K562 (cell line): ENCODE results near the gene TXNIP. TPM values are rescaled to one million over a fixed set of nuclear protein-coding genes. Genes with fewer than 3 reads are reported as not detected.

ENCODE experiments used
- BMI1 ChIP-seq: fragments of 150-350 bp; IDR thresholded peaks from 2 replicates; pipeline ENCODE4 v1.6.1; 2014; ENCODE audit warnings: low read length
- BRD9 ChIP-seq: fragments of 450-650 bp; IDR thresholded peaks from 2 replicates; pipeline ENCODE4 v1.6.1; 2018; ENCODE audit warnings: low read depth; ENCODE audit not compliant: partially characterized antibody
- CTBP1 ChIP-seq: fragments of 450-650 bp; IDR thresholded peaks from 2 replicates; pipeline ENCODE4 v1.6.1; 2016; ENCODE audit warnings: borderline replicate concordance
- FOXJ2 ChIP-seq: fragments of 200-800 bp; sonication (Bioruptor generic); IDR thresholded peaks from 2 replicates; pipeline ENCODE4 v1.6.1; 2016; ENCODE audit warnings: missing genetic modification characterization, missing compliant biosample characterization
- GABPB2 ChIP-seq: fragments of 250-450 bp; sonication (Bioruptor Pico); conservative IDR thresholded peaks from 2 replicates; pipeline ENCODE4 v1.5.1; 2021; ENCODE audit warnings: mild to moderate bottlenecking
- HDAC2 ChIP-seq: fragments of 450-650 bp; IDR thresholded peaks from 2 replicates; pipeline ENCODE4 v1.6.1; 2016; ENCODE audit warnings: mild to moderate bottlenecking
- HNRNPLL ChIP-seq: fragments of 200-400 bp; formaldehyde crosslinking; IDR thresholded peaks from 2 replicates; pipeline ENCODE4 v1.6.1; 2017; ENCODE audit warnings: low read length, low read depth, mild to moderate bottlenecking; ENCODE audit not compliant: poor library complexity, severe bottlenecking
- MAFF ChIP-seq: IDR thresholded peaks from 2 replicates; pipeline ENCODE4 v1.6.1; 2012; ENCODE audit warnings: low read length, improper control_type of control experiment
- NFATC3 ChIP-seq: fragments of 450-650 bp; IDR thresholded peaks from 2 replicates; pipeline ENCODE4 v1.6.1; 2017; ENCODE audit warnings: mild to moderate bottlenecking
- PTRF ChIP-seq: fragments of 450-650 bp; IDR thresholded peaks from 2 replicates; pipeline ENCODE4 v1.6.1; 2016; ENCODE audit warnings: mild to moderate bottlenecking, missing genetic modification characterization, missing compliant biosample characterization
- SAP30 ChIP-seq: fragments of 200-600 bp; sonication (generic); IDR thresholded peaks from 2 replicates; pipeline ENCODE4 v1.6.1; 2012; ENCODE audit warnings: borderline replicate concordance, low read depth, mild to moderate bottlenecking, moderate library complexity, low read length, control low read depth, inconsistent platforms; ENCODE audit not compliant: insufficient read depth, poor library complexity, severe bottlenecking
- SMARCA5 ChIP-seq: fragments of 450-650 bp; IDR thresholded peaks from 2 replicates; pipeline ENCODE4 v1.6.1; 2016
- STAT5A ChIP-seq: IDR thresholded peaks from 2 replicates; pipeline ENCODE4 v1.6.1; 2012; ENCODE audit warnings: low read length, inconsistent platforms, borderline replicate concordance
- STAT5B ChIP-seq: fragments of 250-450 bp; sonication (Bioruptor Pico); IDR thresholded peaks from 2 replicates; pipeline ENCODE4 v1.8.0; 2021; ENCODE audit warnings: mild to moderate bottlenecking, inconsistent platforms
- ZFPM2 ChIP-seq: fragments of 250-450 bp; sonication (Bioruptor Pico); IDR thresholded peaks from 2 replicates; pipeline ENCODE4 v1.5.1; 2022; ENCODE audit warnings: mild to moderate bottlenecking
- ZFX ChIP-seq: sonication (generic); formaldehyde crosslinking; IDR thresholded peaks from 2 replicates; pipeline ENCODE4 v1.8.0; 2022; ENCODE audit warnings: mild to moderate bottlenecking, missing genetic modification reagents, moderate library complexity
- ZNF140 ChIP-seq: fragments of 250-450 bp; sonication (Bioruptor Pico); IDR thresholded peaks from 2 replicates; pipeline ENCODE4 v1.8.0; 2021; ENCODE audit warnings: moderate library complexity, mild to moderate bottlenecking, inconsistent platforms
- ZNF217 ChIP-seq: sonication (generic); formaldehyde crosslinking; IDR thresholded peaks from 2 replicates; pipeline ENCODE4 v1.8.0; 2022; ENCODE audit warnings: mild to moderate bottlenecking, missing genetic modification reagents
- ZNF668 ChIP-seq: fragments of 250-450 bp; sonication (Bioruptor Pico); IDR thresholded peaks from 2 replicates; pipeline ENCODE4 v1.8.0; 2022; ENCODE audit warnings: mild to moderate bottlenecking, inconsistent platforms
- ZNF764 ChIP-seq: fragments of 250-450 bp; sonication (Bioruptor Pico); IDR thresholded peaks from 2 replicates; pipeline ENCODE4 v1.4.0; 2020; ENCODE audit warnings: low read depth, mild to moderate bottlenecking, moderate library complexity
- polyA plus RNA-seq, 8 experiments: library from polyadenylated mRNA; depleted of rRNA in 4 of 8; stranded (reverse) in 5 of 8; unstranded in 3 of 8; fragments of >200 nt; fragmentation: Nextera tagmentation in 2 of 8; fragmentation: Illumina TruSeq in 1 of 8; extraction: Ambion mirVana in 2 of 8; extraction: Trizol in 1 of 8; gene quantifications; 2 replicates each; pipeline versions ENCODE4 v1.2.1 to v1.2.3, GENCODE V29; 2011 to 2014; ENCODE audit warnings: inconsistent platforms in 1 of 8, missing spikeins in 1 of 8
- total RNA-seq, 7 experiments: library from RNA; depleted of rRNA in 6 of 7; stranded (reverse); fragments of >200 nt in 6 of 7; fragmentation: Illumina TruSeq in 2 of 7; extraction: Trizol in 2 of 7; gene quantifications; 2 replicates each; pipeline versions ENCODE4 v1.2.1 to v1.2.3, GENCODE V29; 2011 to 2021; ENCODE audit warnings: low replicate concordance in 1 of 7
- TF ChIP-seq, protein P1 (sequence below), 2 experiments: fragments of 450-650 bp; conservative IDR thresholded peaks; 2 replicates each; pipeline ENCODE4 v1.6.1; 2017; ENCODE audit warnings: mild to moderate bottlenecking in 2 of 2, moderate library complexity in 2 of 2
- TF ChIP-seq, protein P2 (sequence below): sonication (generic); formaldehyde crosslinking; IDR thresholded peaks from 2 replicates; pipeline ENCODE4 v1.8.1; 2022; ENCODE audit warnings: missing genetic modification reagents
- TF ChIP-seq, protein P3 (sequence below): fragments of 200-800 bp; sonication (Bioruptor generic); IDR thresholded peaks from 2 replicates; pipeline ENCODE4 v1.6.1; 2017; ENCODE audit warnings: missing genetic modification characterization, missing compliant biosample characterization
- TF ChIP-seq, protein P4 (sequence below), 2 experiments: fragments of 450-650 bp; IDR thresholded peaks; 2 replicates each; pipeline ENCODE4 v1.6.1; 2016

Gene TXNIP
- total and polyA plus RNA-seq, 9 of the 15 experiments (the other 6 are each of a cell fraction or from before 2014, with no cell fraction given), result 120 to 499 (median 257) TPM

DNA sequence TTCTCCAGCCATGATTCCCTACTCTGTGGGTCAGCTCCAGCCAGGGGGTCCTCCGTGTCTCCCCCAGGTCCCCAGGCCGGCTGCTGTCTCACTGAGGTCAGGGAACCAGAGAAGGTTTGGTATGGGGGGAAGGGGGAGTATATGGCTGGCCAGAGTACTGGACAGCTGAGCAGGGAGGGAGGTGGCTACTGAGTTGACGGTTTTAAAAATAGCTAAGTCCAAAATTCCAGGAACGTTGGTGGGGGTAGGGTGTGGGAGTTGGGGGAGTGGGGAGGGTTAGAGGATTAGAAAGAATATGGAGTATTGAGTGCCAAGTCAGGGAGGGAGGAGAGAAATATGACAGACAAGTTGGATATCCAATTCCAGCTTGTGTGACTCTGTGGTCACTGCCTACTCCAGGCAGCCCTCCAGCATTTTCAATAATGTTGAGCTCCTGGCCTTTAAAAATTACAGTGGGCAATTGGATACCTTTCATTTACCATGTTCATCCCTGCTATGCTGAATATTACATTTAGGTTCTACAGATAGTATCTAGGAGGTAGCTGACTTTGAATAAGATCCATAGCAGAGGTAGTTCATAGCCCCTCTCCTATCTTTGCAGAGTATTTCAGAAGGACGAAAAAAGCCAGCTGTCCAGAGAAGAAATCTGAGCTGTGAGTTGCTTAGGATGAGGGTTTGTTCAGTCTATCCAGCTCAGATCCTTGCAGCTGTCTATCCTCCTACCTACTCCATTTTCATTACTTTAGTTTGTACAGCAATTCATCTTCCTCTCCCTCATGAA, 25.4 kb upstream of the TXNIP start, which contains the start of gene HJV (continued):
- TF ChIP-seq STAT5A (peak; percentile 70; the same call in 1 of the 2 replicates), GABPB2 (no peak), HDAC2 (peak; percentile 82), BRD9 (peak; percentile 11), ZFX (CRISPR knock-in tag) (no peak), ZFPM2 (CRISPR knock-in tag) (no peak), HNRNPLL (no peak), MAFF (no peak), BMI1 (no peak), ZNF217 (CRISPR knock-in tag) (no peak), ZNF140 (CRISPR knock-in tag) (no peak), SAP30 (no peak), NFATC3 (no peak), ZNF764 (CRISPR knock-in tag) (no peak), STAT5B (CRISPR knock-in tag) (no peak), ZNF668 (CRISPR knock-in tag) (no peak), PTRF (tag) (no peak), SMARCA5 (peak; percentile 80; the same call in 1 of the 2 replicates), FOXJ2 (tag) (no peak), CTBP1 (no peak)
- TF ChIP-seq, protein P1, sequence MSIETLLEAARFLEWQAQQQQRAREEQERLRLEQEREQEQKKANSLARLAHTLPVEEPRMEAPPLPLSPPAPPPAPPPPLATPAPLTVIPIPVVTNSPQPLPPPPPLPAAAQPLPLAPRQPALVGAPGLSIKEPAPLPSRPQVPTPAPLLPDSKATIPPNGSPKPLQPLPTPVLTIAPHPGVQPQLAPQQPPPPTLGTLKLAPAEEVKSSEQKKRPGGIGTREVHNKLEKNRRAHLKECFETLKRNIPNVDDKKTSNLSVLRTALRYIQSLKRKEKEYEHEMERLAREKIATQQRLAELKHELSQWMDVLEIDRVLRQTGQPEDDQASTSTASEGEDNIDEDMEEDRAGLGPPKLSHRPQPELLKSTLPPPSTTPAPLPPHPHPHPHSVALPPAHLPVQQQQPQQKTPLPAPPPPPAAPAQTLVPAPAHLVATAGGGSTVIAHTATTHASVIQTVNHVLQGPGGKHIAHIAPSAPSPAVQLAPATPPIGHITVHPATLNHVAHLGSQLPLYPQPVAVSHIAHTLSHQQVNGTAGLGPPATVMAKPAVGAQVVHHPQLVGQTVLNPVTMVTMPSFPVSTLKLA (conservative IDR thresholded peaks at IDR 0.05), result 0 out of 4 replicates have a peak, but pooled peaks of 1 of the 2 experiments have one; percentile 21
- TF ChIP-seq, protein P2, sequence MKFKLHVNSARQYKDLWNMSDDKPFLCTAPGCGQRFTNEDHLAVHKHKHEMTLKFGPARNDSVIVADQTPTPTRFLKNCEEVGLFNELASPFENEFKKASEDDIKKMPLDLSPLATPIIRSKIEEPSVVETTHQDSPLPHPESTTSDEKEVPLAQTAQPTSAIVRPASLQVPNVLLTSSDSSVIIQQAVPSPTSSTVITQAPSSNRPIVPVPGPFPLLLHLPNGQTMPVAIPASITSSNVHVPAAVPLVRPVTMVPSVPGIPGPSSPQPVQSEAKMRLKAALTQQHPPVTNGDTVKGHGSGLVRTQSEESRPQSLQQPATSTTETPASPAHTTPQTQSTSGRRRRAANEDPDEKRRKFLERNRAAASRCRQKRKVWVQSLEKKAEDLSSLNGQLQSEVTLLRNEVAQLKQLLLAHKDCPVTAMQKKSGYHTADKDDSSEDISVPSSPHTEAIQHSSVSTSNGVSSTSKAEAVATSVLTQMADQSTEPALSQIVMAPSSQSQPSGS (CRISPR knock-in tag), result no peak
- TF ChIP-seq, protein P3, sequence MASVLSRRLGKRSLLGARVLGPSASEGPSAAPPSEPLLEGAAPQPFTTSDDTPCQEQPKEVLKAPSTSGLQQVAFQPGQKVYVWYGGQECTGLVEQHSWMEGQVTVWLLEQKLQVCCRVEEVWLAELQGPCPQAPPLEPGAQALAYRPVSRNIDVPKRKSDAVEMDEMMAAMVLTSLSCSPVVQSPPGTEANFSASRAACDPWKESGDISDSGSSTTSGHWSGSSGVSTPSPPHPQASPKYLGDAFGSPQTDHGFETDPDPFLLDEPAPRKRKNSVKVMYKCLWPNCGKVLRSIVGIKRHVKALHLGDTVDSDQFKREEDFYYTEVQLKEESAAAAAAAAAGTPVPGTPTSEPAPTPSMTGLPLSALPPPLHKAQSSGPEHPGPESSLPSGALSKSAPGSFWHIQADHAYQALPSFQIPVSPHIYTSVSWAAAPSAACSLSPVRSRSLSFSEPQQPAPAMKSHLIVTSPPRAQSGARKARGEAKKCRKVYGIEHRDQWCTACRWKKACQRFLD, result peak; percentile 70; the same call in 1 of the 2 replicates
- TF ChIP-seq, protein P4, sequence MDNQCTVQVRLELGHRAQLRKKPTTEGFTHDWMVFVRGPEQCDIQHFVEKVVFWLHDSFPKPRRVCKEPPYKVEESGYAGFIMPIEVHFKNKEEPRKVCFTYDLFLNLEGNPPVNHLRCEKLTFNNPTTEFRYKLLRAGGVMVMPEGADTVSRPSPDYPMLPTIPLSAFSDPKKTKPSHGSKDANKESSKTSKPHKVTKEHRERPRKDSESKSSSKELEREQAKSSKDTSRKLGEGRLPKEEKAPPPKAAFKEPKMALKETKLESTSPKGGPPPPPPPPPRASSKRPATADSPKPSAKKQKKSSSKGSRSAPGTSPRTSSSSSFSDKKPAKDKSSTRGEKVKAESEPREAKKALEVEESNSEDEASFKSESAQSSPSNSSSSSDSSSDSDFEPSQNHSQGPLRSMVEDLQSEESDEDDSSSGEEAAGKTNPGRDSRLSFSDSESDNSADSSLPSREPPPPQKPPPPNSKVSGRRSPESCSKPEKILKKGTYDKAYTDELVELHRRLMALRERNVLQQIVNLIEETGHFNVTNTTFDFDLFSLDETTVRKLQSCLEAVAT (IDR thresholded peaks at IDR 0.05), result 0 out of 4 replicates have a peak, but pooled peaks of 1 of the 2 experiments have one; percentile 56
